ENCODE data around the gene HDGFL3.

- TF ChIP-seq POLR2A (IDR thresholded peaks at IDR 0.05): no peak
- TF ChIP-seq CTCF (IDR thresholded peaks at IDR 0.05): no peak
These were observed 41.4 kb downstream of the HDGFL3 start for GRCh38 chr15:83166218-83166617.

Measured in sigmoid colon (tissue), 3 donors.